Smooth muscle cell of the brain vasculature (primary cell): ENCODE measurements around the gene STK33.

ENCODE experiments used
- DNase-seq: peaks from one replicate; pipeline ENCODE4 v3.0.0-alpha.2; 2012; ENCODE audit warnings: low read depth, low spot score

The STK33 gene

DNA sequence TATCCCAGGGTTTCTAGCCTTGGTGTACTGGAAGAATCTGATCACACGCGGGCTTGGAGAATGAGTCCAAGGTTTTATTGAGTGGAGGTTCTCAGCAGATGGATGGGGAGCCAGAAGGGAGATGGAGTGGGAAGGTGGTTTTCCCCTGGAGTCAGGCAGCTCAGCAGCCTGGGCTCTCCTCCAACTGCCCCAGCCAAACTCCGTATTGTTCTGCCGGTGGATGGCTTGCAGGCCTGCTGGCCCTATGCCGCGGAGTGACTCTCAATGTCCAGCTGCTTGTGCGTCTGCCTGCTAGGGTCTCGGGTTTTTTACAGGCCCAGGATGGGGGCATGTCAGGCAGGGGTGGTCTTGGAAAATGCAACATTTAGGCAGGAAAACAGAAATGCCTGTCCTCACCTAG is 168.0 kb downstream of the STK33 start:
- DNase-seq: no peak

DNA sequence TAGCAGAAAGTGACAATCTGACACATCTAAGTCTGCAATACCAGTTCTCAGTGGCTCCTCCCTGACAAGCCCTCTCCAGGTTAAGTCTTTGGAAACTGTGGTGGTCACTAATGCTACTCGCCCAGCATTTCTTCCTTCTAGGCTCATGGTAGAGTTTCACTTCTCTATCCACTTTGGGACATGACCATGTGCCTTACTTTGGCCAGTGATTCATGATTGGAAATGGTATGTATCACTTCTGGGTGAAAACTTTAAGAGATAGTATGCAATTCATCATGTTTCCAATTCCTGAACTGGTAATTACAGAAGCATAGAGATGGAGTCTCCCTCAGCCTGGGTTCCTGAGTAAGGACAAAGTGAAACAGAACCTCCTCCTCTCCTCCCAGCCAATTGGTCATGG is 178.8 kb downstream of the STK33 start:
- no peak for DNase-seq

DNA sequence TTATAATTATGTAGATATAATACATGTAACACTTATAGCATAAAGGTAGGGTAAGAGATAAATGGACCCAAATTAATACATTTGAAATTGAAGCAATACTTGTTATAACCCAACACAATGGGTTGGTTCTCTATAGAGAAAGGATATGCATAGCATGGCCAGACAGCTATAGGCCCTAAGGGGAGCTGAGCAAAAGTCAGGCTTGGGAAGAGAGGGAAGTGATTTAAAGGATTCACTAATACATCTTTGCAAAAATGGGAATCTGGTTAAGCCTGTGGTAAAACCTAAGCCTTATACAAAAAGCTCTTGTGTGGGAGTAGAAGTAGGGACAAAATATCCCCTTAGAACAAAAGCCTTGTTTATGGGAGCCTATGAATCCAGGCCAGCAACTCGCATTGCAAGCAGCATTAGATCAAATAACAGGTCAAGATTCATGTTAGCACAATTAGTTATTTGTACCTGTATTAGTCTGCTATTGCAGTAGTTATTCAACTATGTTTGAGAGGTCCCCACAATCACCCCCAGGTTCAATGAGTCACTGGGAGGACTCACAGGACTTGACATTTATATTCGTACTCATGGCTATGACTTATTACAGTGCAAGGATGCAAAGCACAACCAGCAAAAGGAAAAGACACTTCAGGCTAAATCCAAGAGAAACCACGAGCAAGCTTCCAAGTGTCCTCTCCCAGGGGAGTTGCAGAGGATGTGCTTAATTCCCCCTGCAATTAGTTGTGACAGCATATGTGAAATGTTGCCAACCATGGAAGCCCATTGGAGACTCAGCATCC is 185.7 kb downstream of the STK33 start:
- no peak for DNase-seq

DNA sequence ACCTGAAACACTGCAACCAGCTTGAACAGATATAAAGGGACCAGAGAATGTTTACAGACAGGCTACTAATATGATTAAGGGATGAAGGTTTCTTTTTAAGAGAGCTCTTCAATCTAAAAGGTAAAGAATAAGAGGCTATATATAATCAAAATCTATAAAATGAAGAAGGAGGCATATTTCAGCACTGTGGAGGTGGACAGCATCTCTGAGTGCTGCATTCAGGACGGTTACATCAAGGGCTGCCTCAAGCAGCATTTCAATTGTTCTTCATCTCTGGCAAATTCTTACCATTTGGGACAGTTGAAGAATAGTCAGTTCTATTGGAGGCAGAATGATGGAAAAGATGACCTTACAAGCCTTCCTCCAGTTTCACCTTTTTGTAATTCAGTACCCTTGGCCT is 190.7 kb downstream of the STK33 start:
- no peak for DNase-seq

DNA sequence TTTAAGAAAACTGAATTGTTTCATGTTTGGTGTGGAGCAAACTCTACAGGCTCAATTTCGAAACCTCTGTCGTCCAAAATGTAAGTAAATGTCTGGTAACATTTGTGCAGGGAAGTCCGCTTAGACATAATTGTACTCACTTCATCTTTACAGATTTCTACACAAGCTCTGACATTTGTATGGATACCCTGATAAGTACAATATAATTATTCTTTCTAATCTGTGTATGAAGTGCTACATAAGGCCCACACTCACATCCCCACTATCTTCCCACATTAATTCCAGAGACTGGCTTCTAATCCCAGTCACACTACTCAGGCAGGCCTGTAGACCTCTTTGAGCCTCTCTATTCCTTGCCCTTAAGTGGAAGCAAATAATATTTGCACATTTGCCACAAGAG is 201.1 kb downstream of the STK33 start:
- DNase-seq: no peak

DNA sequence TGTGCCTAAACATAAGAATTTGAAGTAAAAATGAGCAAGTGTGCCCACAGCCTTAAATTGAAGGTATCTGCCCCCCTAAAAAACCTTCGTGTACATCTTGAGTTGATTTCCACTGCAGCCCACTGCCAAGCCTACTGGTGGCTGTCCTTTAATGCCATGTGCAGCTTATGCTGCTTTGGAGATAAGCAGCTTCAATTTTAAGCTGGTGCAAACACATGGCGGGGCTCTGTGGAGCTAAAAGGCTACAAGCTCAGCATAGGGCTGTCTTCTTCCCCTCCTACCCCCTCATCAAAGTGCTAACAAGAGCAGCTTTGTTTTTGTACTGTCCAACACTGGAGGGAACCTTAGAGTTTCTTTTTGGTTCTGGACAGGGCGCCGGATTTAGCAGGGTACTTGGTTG is 201.9 kb downstream of the STK33 start:
- DNase-seq: no peak

DNA sequence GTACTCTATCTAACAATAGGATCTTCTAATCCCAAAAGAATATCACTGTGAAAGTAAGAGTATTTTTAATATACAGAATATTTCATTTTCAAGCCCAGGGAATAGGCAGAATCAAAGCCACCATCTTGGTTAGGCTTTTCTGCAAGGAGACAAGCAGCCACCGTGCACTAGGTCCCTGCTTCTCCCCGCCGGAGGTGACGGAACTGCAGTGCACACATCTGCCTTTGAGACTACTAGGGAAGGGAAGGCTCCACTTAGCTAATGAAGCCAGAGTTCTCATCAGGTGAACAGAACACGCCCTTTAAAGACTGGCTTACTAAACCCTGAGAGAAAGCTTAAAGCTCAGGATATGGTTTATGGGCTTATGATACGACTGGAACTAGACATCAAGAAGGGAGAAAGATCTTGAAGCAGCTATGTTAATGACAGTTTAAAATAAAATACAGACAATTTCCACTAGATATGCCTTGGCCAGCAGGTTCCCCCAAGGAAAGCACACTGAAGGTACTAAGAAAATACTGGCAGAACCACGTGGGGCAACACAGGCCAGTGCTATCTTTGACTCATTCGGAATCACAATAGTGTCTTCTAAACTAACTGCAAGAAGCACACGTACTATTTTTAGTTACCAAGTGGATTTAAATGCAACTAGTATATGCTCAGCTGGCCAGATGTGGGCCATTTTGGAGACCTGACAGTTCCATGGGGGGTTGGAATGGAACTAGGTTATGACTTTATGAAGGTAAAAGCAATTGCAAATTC is 203.0 kb downstream of the STK33 start:
- DNase-seq: no peak

DNA sequence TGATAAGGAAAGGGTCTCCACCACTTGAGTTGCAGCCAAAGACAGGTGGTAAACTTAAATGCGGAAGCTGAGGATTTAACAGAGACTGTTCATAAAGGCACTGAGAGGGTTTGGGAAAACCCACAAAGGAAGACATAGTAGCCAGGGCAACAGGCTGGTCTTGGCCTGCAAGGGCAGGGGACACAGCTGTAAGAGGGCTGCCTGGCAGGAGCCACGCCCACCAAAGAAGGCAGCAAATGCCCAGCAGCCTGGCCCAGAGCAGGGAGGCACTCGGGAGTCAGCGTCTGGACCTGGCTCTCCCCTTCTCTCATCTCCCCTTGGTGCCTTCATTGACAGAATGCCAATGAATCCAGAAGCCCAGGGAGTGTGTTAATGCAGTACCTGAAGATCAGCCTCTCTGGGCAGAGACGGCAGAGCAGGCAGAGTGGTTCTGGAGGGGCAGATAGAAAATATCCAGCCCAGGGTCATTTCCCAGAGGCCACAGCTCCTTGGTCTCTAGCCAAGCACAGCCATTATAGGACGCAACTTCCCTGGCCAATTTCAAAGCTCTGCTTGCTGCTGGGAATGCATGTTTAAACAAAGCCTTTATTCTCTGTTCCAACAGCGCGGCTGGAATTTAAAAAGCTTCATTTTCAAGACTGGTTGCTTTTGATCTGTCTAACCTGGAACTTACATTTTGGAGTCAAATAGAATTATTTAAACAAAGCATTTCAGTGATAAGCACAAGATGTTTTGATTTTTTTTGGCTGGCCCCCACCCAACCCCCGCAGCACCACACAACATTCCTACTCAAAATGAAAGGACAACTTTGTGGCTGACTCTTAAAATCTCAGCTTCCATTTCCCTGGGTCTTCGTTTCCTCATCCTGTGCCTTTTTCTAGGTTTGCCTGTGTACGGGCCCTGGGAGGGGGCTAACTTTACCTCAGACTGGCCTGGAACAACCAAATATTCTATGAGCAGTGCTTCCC is 204.7 kb downstream of the STK33 start:
- DNase-seq: no peak

DNA sequence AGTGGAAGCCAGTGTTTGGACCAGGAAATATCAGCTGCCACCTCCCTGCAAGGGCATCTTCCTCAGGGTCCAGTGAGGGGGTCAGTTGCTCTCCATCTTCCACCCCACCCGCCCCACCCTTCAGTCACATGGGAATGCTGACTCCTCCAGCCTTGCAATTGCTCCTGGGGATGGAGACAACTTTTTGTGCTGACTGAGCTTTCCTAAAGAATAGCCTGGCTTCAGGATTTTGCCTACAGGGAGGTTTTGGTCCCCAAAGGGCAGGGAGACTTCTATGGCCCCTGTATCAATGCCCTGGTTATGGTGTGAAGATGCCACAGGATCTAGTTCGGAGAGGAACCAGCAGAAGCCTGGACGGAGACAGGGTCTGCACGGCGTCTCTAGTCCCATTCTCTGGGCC is 206.3 kb downstream of the STK33 start:
- no peak for DNase-seq

DNA sequence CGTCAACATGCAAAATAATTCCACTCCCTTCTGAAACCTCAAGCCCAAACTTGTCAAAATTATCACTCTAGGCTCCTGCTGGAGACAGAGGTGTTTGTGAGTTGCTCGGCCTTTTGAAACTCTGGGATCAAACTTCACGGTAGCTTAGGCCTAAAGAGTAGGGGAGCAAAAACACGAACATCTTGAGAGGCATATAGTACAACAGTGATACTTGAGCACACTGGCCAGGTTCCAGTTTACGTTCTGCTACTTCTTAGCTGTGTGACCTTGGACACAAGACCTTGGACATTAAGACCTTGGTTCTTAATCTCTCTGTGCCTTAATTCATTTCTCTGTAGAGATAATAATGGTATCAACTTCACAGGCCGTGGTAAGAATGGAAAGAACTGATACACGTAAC is 206.9 kb downstream of the STK33 start:
- DNase-seq: no peak

DNA sequence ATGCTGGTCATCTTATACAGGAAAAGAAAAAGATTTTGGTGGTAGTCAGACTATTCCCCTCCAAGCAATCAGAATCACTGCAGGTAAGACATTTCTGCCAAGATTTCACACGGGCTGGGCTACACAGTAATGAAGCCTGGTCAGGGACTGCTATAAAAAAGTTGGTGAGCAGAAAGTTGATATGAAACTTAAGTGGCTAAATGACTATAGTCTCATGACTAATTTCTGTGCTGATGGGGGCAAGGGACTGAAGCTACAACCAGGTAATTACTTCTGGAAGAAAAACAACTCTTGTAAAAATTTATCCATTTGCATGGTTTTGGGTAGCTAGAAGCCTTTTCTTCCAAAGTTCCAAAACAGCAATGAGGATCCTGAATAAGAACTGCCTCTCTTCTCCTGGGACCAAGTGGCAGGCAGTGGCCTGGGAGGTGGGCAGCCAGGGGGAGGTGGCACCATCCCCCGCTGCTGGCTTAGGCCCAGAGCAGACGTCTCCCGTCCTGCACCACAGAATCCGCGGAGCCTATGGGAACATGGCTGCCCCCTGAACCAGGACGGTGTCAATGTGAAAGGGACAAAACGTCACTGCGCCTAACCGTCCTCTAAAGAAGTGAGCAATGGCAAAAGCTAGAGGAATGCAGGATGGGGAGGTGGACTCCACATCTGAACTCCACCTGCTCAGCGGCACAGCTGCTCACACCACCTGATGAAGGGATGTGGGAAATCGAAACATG is 207.7 kb downstream of the STK33 start:
- DNase-seq: no peak

DNA sequence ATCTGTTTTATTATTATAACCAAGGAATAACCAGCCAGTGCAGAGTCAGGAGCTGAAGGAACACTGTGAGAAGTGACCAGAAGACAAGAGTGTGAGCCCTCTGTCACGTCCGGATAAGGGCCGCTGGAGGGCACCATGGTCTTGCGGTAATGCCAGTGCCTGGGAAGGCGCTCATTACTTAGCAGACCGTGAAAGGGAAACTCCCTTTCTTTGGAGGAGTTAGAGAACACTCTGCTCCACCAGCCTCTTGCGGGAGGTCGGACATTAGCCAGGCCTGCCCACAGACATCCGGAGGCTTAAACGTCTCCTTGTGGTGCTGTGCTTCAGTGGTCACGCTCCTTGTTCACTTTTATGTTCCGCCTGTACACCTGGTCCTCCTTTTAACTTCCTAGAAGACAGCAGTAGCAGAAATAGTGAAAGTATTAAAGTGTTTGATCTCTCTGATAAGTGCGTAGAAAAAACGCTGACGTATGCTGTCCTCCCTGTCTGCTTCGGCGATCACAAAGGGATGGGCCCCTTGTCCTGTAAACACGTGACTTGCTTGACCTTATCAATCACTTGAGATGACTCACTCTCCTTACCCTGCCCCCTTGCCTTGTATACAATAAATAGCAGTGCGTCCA is 209.7 kb downstream of the STK33 start:
- DNase-seq: no peak

DNA sequence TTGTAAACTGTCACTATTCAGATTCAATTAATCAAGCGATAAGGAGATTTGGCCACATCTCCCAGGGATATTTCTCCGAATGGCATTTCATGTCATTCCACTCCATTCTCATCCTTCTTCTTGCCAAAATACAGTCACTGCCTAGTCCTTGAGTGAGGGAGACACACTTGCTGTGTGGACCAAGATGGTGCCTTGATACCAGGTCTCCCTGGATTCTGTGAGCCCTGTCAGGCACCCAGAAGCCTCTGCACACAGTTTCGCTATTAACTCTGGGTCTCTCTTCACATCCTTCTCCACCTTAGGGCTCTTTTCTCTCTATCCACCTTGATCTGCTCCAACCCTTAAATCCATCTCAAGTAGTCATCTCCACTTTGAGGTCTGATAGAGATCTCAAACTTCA is 210.4 kb downstream of the STK33 start:
- DNase-seq: no peak

DNA sequence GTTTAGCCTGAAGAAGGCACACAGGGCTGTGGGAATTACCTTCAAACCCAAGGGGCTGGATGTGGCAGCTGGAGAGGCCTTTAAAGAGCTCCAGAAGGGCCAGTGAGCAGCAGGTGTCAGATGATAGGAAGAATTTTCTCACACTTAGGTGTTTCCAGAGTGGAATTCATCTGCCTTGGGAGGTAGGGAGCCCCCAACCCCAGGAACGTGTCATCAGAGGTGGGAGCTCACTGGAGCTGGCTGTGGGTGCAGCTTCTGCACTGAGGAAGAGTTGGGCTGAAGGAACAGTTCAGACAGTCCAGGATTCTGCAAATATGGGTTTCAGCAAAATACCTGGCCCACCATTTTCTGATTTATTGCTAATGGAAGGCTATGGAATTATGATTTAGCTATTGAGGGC is 210.8 kb downstream of the STK33 start:
- no peak for DNase-seq

DNA sequence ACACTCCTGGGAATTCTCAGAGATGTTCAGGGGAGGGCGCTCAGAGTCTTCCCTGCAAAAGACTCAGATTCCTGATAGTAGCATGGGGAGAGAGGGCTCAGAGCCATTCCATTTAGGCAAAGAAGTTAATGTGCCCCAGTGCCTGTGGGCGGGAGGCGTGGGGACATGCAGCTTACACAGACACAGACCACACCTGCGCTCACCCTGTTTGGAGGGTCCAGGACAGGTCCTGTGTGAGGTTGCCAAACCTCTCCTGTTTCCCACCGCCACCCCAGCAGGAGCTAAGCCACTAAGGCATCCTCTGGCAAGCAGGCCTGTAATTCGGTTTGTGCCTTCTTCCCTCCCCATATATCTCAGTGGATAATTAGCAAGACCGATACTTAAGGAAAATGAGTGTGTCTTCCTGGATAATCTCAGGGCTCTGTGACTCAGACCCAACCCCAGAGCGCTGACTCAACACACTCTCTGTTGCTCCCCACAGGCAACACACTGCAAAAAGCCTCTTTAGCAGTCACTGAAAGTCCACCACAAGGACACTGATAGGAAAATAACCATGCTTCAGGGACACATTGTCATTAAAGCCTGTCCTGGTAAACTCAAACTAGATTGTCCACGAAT is 211.5 kb downstream of the STK33 start:
- DNase-seq: no peak

DNA sequence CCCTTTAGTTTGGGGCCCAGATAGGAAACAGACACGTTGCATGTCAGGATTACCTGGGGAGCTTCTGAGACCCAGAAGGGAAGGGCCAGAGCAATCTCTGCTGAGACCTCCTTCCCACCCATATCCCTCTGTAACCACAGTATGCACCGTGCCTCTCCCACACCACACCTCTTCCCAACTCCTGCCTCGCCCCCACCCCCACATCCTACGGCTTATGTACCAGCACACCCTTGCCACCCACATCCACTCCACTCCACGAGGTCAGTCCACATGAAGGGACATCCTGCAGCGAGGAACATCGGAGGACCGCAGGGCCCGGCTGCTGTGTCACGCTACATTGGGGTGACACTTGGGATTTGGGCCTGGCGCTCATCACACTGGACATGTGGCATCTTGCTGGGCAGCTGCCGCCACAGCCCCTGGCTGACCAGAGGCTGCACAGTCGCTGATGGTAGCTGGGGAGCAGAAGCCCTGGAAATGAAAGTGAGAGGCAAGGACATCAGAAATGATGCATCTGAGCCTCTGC is 212.1 kb downstream of the STK33 start:
- DNase-seq: no peak

DNA sequence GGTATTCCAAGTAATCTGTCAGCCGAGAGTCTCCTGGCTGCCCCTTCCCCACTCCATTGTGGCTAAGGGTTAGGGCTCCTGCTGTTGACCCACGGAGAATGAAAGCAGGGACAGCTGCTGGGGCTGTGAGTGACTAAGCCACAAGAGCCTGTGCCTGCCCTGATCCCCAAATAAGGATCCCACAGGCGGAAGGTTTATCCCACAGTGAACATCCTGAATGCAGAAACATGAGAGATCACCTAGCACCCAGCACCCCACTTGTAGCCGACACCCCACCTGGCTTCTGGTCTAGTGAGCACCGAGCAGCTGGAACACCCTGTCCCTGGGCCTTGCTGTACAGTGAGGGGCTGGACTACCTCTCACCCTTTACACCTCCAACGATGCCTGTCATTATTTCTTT is 212.7 kb downstream of the STK33 start:
- no peak for DNase-seq

DNA sequence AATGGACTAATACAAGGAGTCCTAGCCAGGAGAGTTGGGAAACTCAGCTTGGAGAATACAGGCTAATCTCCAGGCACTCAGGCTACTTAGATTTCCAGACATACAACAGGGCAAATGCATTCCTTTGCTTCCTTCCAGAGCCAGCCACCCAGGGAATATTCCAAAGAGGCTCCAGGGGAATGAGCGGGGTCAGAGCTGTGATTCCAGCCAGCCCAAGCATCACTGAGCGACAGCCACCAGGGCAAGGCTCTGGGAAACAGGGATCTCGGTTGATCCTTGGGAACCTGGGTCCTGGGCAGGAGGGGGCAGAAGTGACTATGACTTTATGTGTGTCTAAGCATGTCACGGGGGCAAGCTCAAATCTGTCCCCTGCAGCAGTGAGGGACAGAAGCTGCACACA is 218.1 kb downstream of the STK33 start:
- no peak for DNase-seq

DNA sequence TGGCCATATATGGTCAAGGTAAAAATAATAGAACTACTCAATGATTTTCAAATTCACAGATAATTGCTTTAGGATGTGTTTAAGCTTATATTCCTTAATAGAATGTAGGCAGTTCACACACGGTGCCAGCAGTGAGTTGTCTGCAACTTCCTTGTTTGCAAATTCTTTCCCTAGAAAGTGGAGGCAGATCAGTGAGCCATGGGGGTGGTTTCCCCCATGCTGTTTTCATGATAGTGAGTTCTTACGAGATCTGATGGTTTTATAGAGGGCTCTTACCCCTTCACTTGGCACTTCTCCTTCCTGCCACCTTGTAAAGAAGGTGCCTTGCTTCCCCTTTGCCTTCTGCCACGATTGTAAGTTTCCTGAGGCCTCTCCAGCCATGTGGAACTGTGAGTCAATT is 218.6 kb downstream of the STK33 start:
- DNase-seq: no peak

DNA sequence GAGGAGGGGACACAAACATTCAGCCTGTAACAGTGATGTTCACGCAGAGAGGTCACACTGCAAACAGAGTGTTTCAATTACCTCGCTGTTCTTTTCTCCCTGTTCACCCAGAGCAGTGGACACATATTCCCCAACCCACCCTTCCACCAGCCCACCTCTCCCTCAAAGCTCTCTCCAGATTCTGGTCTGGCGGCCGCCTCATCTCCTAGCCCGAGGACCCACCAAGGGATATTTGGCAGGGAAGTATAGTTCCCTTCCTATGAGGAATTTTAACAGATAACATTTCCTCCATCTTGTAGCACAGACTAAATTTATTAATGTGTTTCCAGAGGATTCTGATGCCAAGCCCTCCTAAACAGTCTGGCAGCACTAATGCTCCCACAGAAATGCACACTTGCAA is 219.3 kb downstream of the STK33 start:
- no peak for DNase-seq
